NCI-H1048 (cell line): Measurements from ENCODE around the gene ATP10A.

ENCODE experiments used
- DNase-seq: peaks from one replicate; lab custom pipeline; 2025; lab: John Stamatoyannopoulos, UW

ATP10A gene

GRCh38 chr15:25716414-25717126, 146.6 kb downstream of the ATP10A start:
- no peak for DNase-seq

DNA sequence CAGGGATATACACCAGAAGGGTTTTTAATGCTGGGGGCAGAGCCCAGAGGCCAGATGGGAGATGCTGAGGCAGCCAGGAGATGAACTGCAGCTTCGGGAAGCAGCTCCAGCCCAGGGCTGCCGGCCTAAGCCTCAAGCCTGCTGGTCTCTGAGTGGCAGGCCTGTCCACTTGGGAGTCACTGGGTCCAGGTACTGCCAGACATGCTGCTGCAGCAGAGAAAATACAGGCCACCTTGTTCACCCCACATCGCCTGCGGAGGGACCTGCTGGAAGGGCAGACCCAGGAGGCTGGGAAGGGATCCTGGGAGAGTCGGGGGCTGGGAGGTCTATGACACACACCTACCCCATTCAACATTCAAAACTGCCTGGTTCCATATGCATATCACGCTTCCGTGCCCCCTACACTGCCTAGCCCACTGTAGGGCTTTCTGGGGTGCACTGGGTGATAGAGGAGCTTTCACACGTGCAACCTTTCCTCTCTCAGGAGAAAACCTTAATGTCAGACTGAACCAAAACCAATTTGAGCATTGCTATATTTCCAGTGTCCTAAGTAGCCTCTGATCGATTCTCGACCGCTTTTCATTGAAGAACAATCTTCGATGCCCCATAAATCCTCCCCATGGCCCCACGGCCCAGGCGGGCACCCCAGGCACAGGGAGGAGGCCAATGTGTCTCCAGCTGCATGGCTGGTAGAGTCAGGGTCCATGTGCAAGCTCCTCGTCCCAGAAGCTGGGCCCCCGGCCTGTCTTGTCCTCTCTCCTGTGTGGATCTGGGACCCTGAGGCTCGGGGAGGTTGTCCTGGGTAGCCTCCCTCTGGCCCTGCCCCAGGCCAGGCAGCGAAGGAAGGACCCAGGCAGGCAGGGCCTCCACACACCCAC, 147.4 kb downstream of the ATP10A start:
- no peak for DNase-seq

- no peak for DNase-seq
Observed at GRCh38 chr15:25714538-25714840, 148.6 kb downstream of the ATP10A start.

GRCh38 chr15:25713736-25714537, 149.2 kb downstream of the ATP10A start:
- no peak for DNase-seq

DNA sequence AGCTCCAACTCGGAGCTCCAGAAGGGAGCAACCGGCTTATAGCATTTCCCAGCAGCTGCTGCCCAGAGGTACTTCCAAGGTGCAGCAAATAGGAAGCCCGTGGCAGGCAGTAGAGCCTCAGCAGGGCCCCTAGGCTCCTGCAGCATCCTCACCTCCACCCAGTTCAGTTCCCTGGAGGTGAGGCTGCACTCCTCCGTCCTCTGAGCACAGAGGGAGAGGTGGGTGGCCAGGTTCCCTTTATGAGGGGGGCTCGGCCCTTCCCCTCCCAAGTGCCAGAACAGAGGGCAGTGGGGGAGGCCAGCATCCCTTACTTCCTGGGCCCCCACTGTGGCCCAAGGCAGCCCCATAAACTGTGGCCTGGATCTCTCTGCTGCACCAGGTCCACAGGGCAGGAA, 150.2 kb downstream of the ATP10A start:
- no peak for DNase-seq

- no peak for DNase-seq
Observed at GRCh38 chr15:25712192-25712960, 150.8 kb downstream of the ATP10A start.

- no peak for DNase-seq
Observed at GRCh38 chr15:25711691-25712090, 151.4 kb downstream of the ATP10A start.

DNA sequence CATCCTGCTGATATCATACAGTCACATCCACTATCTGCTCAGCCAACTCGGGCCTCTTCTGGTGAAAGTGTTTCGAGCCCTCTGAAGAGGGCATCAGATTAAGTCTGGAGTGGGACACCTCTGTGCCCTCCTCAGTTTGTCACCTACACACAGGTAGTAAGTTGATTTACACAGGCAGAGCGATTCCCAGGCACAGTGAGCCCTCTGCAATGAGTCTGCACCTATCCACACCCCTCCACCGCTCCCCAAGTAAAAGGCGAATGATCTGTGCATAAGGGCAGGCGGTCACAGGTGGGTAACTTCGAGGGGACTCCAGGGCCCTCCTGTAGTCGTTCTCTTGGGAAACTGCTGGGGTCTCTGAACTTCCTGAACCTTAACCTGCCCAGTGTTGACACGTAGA, 152.0 kb downstream of the ATP10A start:
- DNase-seq = no peak

DNA sequence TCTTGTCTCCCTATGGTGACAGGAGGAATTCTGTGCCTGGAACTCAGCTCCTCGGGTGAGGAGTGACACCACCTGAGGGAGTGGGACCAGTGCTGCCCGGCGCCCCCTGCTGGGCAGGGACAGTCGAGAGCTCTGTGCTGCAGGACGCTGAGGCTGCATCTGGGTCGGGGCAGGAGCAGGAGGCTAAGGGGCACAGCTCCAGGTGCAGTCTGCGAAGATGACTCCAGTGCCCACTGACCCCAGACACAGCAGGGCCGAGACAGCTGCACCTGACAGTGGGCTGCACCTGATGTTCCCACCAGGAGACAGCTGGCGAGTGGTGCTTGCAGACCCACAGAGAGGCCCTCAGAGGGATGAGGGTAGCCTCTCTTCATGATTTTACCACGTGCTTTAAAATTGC, 152.9 kb downstream of the ATP10A start:
- DNase-seq = no peak

- no peak for DNase-seq
Observed at GRCh38 chr15:25709437-25710159, 153.5 kb downstream of the ATP10A start.

GRCh38 chr15:25708391-25708790, 154.7 kb downstream of the ATP10A start:
- DNase-seq = no peak

DNA sequence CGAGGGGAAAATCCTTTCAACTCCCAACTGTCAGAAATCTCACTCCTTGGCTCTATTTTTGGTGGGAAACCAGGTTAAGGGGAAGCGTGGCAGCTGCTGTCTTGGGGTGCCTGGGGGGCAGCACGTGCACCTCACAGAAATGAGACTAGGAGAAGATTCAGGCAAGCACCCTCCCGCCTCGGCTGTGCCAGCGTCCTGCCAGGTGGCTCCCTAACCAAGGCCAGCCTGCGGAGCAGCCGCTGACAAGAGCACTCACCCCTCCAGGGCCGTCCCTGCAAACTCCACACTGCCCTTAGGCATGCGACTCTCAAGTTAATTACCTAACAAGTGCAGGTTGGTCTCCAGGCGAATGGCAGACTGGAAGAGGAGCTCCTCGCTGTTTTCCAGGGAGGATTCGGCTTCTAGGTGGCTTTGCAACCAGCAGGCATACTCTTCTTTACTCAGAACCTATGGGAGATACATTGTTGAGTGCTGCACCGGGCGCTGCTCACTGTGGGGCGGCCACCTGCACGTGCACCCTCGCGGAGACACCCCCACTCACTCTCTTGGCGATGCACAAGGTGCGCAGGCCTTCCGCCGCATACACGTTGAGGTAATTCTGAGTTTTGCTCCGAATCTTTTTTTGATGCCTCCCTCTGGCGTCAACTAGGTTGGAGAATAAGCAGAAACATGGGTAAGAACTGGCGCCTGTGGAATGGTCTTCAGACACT, 155.3 kb downstream of the ATP10A start:
- DNase-seq = no peak

DNA sequence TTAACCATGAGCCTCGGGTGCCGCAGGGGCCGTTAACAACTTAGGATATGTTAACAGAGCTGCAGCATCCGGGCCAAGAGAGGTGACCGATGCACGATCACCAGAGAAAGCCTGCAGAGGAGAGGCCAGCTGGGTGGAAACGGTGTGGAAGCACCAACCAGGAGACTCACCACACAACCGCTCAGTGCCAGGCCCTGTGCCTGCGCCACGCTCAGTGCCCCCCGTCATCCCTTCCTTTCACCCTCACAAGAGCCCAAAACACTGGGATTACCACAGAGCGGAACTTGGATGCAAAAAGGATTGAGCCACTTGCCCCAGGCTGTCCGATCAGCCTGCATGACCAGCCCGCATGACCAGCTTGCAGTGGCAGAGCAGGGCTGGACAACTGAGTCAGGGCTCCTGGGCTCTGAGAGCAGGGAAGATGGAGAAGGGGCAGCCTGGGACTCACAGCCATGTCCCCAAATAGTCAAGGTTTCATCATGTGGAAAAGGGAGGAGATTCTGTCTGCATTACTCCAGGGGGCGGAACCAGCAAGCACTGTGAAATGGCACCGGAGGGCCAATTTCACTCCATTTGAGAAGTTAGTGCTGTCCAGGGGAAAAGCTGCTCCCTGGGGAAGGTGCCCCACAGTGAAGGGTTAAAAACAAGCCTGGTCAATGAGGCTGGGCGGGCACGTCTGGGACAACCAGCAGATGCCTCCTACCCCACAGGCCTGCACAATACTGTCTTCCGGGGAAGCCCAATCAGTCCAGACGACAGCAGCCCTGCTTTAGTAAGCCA, 156.8 kb downstream of the ATP10A start:
- no peak for DNase-seq

DNA sequence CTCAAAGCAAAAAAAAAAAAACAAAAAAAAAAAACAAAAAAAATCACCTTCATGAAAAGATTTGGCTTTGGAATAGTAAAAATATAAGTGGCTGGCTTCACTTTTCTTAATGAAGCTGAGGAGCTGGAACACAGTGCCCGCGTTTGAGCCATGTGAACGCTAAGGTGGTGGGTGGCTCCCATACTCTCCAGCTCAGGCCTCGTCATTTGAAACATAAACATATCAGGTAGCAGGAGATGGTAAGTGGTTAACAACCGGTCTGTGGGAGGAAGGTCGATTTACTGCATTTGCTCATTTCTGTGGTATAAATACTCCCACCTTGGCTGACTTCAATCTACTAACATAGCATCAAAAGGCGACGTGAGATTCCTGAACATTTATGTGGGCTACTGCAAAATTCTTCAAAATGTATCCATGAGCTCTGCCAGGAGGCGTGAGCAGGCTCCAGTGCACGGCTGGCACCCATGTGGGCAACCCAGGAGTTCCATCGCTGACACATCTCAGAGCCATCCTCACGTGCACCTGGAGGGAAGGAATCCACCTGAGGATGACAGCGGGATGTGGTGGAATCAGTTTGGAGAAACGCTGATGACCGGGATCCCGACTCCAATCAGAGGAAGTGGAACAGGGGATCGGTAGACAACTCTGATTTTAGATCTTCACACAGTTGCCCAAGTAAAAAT, 157.6 kb downstream of the ATP10A start:
- DNase-seq = no peak

- no peak for DNase-seq
Observed at GRCh38 chr15:25703726-25704125, 159.4 kb downstream of the ATP10A start.

DNA sequence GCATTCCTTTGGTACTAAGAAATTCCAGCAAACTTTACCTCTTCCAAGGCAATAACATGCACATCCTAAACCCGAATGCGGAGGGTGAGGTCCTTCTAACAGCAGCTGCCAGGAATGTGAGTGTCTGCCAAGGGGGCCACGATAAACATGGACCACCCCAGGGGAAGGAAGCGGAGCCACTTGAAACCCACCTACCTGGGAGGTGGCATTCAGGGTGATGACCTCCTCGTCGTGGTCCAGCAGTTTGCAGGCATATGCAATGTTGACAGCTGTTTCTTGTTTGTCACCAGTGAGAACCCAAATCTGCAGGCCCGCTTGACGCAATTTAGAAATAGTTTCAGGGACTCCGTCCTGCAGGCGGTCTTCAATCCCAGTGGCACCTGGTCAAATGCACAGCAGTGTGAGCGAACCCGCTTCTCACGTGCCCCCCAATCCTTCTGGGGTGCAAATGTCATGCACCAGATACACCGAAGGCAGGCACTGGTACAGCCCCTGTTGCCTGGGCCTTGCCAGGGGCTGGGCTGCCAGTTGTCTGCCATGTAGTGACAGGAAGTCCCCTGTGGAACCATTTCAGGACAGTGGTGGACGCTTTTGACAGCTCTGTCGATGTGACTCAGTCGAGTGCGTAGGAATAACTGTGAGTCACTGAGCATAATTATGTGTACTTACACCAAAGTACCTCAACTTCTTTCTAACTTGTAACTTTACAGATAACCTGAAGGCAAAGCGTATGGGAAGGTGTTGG, 161.2 kb downstream of the ATP10A start:
- DNase-seq = no peak

DNA sequence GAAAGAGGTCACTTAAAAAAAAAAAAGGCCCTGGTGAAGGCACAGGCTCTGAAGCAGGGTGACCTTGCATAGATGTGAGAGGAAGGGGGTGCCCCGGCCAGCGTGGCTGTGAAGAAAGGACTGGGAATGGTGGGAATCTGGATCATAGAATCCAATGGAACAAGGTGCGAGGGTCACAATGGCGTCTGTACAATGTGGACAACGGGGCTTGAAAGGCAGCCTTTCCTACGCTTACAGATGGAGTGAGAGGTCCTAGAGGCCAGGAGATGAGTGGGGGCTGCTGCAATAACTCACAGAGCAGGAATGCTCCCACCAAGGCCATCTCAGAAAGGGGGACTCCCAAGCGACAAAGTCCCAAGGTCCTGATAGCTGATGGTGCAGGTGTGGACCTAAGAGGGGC, 162.2 kb downstream of the ATP10A start:
- no peak for DNase-seq

DNA sequence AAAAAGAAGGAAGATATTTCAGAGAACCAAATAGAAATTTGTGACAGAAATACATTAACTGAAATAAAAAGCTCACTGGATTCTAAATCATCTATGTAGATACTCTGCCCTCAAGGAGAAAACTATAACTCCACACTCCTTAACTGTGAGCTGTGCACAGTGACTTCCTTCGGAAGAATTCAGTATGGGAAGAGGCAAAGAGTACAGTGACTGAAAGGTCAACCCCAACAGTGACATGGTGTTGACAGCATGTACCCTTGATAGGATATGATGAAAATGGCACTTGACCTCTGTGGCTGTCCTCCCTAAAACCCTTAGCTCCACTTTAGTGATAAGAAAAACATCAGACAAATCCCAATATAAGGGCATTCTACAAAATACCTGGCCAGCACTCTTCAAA, 165.5 kb downstream of the ATP10A start:
- DNase-seq = no peak
